Hematopoietic multipotent progenitor cell (in vitro differentiated cells): ENCODE data around the gene WDR4. TPM values are rescaled to one million over a fixed set of nuclear protein-coding genes. Genes with fewer than 3 reads are reported as not detected.
"Not testable (repeated sequence)": the region's sequence is repeated elsewhere in the genome, so short reads cannot be mapped to it uniquely, and the experiment has no call there.

Experiments used
- DNase-seq, 3 donors: peaks; one replicate each; pipeline ENCODE4 v3.0.0-alpha.2; 2011 to 2015; ENCODE audit warnings: low read depth in 2 of 3, low spot score in 2 of 3
- total RNA-seq: library from RNA; depleted of rRNA; stranded (reverse); fragments of >200 nt; gene quantifications from one replicate; pipeline ENCODE4 v1.2.3, GENCODE V29; 2012

WDR4 gene
- total RNA-seq = 31.2 TPM

GRCh38 chr21:42878993-42879787, at the start of gene WDR4:
Gene WDR4 (minus strand): TSS chr21:42879539. CDS start chr21:42879495, 44 bp downstream.
- DNase-seq = peak; percentile 96 to 100 (median 99)

DNA sequence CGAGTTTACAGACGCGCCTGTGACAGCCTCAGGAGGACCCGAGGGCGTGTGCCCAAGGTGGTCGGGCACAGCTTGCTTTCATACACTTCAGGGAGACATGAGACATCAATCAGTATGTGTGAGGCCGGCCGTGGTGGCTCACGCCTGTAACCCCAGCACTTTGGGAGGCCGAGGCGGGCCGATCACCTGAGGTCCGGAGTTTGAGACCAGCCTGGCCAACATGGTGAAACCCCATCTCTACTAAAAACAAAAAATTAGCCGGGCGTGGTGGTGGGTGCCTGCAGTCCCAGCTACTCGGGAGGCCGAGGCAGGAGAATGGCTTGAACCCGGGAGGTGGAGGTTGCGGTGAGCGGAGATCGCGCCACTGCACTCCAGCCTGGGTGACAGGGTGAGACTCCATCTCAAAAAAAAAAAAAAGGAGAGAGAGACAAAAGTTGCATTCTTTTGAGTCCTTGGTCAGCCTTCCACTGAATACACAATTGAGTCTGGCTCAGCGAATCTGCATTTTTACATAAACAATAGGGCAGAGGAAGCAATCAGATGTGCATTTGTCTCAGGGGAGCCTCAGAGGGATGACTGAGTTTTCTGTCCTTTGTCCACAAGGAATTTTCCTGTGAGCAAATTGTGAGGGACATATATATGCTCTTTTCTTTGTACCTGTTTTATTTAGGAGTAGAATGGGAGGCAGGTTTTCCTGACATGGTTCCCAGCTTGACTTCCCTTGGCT, 48.3 kb upstream of the WDR4 start:
- not testable (repeated sequence) for DNase-seq

DNA sequence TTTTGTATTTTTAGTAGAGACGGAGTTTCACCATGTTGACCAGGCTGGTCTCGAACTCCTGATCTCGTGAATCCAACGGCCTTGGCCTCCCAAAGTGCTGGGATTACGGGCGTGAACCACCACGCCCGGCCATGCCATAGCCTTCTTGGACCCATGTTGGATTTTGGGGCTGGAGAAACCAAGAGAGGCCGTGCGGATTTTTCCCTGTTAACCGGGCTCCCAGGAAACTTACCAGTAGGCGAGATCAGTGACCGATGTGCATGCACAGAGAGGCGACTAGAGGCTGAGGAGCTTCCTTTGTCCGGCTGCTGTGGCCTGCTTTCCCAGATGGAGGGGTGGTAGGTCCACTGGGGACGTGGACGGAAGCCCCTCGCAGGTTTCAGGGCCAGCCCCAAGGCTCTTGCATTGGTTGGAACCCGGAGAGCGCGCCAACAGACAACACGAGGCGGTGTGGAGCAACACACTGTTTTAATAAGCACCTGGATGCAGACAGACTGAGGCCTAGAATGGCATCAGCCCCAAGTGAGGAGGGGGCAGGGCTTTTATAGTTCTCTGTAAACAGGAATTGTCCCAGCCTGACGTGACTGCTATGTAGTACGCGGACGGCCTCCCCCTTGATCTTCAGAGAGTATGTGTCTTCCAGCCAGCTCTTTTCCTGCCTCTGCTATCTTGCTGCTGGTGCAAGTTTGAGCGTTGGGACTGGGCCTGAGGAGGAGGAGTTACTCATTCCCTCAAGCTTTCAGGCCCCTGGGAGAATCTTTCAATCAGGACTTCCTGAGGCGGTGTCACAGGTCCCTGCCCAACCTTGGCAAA, 46.0 kb upstream of the WDR4 start, which contains the start of gene ERVH48-1:
Gene ERVH48-1, minus strand, starts transcription at position 517 of the 813 bp plus-strand sequence. CDS start 6,624 bp downstream, outside the sequence.
- DNase-seq = no peak

DNA sequence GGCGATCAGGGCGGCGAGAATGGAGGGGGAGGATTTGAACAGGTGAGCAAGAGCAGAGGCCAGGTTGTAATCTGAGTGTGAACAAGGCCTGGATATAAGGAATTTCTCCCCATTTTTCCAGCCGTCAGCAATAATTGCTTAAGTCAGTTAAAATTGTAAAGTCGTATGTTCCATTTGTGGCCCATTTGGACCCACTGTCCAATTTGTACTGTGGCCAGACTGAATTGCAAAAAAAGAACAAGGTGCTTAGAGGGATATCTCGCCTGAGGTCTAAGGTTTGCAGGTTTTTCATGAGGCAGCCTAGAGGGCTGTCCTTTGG, 45.1 kb upstream of the WDR4 start:
- no peak for DNase-seq

DNA sequence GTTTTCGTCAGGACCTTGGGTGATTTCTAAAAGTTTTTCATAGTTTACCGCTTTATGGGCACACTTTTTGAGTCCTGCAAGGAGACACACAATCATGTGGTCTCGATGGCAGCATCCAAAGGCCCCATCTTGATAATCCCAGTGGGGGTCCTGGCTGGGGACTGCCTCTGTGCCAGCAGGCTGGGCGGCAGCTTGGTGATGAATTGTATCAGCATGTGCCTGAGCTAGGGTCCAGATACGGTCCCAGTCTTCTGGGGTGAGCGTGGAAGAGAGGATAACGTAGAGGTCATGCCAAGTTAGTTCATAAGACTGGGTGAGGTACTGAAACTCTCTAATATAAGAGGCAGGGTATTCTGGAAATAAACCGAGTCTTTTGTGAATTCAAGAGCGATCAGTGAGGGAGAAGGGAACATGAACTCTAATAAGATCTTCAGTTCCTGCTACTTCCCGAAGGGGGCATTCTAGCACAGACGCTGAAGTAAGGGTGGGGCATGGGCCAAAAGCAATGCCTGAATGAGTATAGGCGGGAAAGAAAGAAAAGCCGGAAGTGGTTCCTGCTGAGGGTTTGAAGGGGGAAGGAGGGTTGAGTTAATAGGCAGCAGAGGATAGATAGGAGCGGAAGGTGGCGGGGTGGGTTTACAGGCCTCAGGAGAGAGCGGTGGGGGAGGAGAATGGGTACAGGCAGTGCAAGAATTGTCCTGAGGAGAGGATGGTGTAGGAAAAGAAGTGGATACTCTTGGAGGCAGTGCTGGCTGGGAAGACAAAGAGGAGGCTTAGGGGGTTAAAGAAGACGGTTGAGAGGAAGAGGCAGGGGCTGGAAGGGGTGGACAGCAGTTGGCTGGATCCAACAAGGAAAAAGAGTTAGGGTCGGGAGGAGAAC, 44.5 kb upstream of the WDR4 start:
- peak; percentile 19 to 87 (median 74) for DNase-seq

DNA sequence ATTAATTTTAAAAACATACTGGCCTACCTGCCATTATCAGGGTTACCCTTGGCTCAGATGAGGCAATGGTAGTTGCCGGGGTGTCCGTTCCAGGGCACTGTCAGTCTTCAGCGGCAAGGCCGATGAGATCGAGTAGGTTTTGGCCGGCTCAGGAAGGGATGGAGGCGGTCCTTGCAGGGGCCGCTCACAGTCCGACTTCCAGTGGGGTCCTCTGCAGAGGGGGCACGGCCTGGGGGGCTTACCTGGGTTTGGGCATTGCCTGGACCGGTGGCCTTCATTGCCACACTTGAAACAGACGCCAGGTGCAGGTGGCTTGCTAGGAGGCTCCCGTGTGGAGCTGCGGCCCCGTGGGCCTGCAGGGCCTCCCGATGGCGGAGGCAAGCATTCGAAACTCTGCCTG, 43.6 kb upstream of the WDR4 start:
- no peak for DNase-seq

DNA sequence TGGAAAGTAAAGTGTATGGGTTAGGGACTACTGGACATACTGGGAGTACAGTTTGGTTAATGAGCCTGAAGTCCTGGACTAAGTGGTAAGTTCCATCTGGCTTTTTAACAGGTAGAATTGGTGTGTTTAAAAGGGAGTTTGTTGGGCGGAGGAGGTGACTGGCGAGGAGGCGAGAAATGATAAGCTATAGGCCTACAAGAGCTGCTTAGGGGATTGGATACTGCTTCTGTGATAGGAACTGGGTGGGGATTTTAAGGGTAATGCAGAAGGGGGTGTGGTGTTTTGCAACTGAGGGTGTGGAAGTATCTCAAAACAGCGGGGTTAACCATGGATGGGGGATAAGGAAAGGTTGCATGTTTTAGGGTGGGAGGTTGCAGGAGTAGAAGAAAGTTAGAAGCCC, 42.6 kb upstream of the WDR4 start:
- DNase-seq = no peak

GRCh38 chr21:42918291-42918690, 39.0 kb upstream of the WDR4 start:
- no peak for DNase-seq

GRCh38 chr21:42913476-42913875, 34.1 kb upstream of the WDR4 start:
- no peak for DNase-seq

DNA sequence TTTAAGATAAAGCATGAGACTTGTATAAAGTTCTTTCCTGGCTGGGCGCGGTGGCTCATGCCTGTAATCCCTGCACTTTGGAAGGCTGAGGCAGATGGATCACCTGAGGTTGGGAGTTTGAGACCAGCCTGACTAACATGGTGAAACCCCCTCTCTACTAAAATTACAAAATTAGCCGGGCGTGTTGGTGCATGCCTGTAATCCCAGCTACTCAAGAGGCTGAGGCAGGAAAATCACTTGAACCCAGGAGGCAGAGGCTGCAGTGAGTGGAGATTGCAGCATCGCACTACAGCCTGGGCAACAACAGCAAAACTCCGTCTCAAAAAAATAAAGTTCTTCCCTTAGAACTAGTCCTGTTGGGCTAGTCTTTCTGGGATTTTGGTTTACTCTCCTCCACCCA, 32.6 kb upstream of the WDR4 start:
- DNase-seq = not testable (repeated sequence)

DNA sequence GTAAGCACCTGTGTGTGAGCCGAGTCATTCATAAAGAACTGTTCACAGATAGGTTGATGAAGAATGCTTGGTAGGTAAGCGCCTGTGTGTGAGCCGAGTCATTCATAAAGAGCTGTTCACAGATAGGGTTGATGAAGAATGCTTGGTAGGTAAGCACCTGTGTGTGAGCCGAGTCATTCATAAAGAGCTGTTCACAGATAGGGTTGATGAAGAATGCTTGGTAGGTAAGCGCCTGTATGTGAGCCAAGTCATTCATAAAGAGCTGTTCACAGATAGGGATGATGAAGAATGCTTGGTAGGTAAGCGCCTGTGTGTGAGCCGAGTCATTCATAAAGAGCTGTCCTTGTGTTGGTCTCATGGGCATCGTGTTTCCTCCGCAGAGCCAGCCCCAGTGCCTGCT, 29.1 kb upstream of the WDR4 start:
- DNase-seq = not testable (repeated sequence)

DNA sequence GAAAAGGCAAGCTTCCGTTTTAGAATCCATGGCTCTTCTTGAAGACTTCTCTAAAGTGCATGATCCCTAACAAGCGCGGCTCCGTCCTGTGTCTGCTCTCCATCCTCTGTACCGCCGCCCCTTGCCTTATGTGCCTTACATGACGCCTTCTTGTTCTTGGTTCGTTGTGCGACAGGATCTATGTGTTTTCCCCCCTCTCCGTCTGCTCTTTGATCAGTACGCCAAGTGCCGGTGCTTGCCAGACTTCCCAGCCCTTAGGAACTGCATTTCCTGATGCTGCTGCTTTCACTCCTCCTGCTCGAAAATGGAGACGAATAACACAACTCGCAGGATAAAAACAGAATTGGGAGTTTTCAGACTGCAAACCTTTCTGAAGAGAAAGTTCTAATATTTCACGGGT, 26.9 kb upstream of the WDR4 start:
- DNase-seq = no peak

GRCh38 chr21:42905195-42905594, 25.9 kb upstream of the WDR4 start:
- no peak for DNase-seq

DNA sequence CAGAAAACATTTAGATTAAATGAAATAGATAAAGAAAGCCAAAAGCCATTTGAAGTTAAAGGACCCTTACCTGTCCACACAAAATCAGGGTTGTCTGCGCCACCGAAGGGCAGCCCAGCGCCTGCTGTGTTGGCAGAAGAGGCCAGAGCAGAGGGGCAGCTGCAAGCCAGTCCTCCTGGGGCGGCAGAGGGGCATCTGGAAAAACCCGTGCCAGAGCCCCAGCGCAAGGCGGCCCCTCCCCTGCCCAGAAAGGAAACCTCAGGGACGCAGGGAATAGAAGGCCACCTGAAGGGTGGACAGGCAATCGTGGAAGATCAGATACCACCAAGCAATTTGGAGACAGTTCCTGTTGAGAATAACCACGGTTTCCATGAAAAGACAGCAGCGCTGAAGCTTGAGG, 24.5 kb upstream of the WDR4 start:
- no peak for DNase-seq

GRCh38 chr21:42900446-42900845, 21.1 kb upstream of the WDR4 start:
- peak in 1 of 3 donors; percentile 14 for DNase-seq

- DNase-seq = peak; percentile 99 to 100 (median 99)
These were observed 13.8 kb upstream of the WDR4 start, which contains the start of gene NDUFV3 for GRCh38 chr21:42892931-42893755. Gene NDUFV3 (plus strand): TSS chr21:42893309. CDS start chr21:42893334, 25 bp downstream.

DNA sequence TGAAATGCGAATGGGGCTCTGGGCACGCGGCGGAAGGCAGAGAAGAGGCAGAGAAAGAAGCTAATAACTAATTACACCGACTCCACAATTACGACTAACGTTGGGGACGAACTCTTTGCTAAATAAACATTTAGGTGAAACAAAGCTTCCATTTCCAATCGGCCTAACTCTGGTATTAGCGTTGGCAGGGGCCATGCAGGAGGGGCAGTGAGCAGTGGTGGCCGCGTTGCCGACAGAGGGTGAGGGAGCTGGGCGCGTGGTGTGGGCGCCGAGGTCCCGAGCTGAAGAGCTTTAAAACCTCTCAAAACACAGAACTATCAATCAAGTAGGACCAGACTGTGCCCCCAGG, 13.2 kb upstream of the WDR4 start:
- no peak for DNase-seq

DNA sequence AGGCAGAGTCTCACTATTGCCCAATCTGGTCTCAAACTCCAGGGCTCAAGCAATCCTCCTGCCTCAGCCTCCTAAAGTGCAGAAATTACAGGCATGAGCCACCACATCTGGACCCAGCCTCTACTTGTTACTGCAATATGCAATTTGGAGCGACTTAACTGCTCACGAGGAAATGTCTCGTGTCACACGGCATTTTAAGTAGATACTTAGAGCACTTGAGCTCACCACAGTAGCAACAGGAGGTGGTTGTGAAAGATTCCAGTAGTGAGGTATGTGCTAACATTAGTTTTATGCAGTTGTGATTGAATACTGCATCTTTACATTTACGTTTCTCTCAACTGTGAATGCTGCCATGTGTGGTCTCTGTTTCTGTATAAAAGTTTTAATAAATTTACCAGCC, 8.0 kb upstream of the WDR4 start:
- DNase-seq = no peak

GRCh38 chr21:42883921-42884320, 4.6 kb upstream of the WDR4 start:
- DNase-seq = no peak
